ENCODE results near the gene MT3. TPM values are rescaled to one million over a fixed set of nuclear protein-coding genes. Genes with fewer than 3 reads are reported as not detected.

Gene MT3
- total RNA-seq, 1 experiment from 2014 or later, result 0.77 TPM

GRCh38 chr16:56564793-56565477 lies 24.4 kb upstream of the MT3 start, which contains the start of gene MT4 (continued):
- TF ChIP-seq AFF4 (CRISPR knock-in tag; IDR thresholded peaks at IDR 0.05; ENCODE audit: borderline replicate concordance) (no peak), ARID4B (CRISPR knock-in tag; IDR thresholded peaks at IDR 0.05; ENCODE audit: borderline replicate concordance) (no peak), NR2C2 (CRISPR knock-in tag; IDR thresholded peaks at IDR 0.05) (no peak), E2F1 (CRISPR knock-in tag; IDR thresholded peaks at IDR 0.05) (no peak), FOXP4 (CRISPR knock-in tag; IDR thresholded peaks at IDR 0.05) (no peak), CREM (CRISPR knock-in tag; IDR thresholded peaks at IDR 0.05) (no peak), TEAD4 (CRISPR knock-in tag; IDR thresholded peaks at IDR 0.05) (no peak), OVOL2 (CRISPR knock-in tag; IDR thresholded peaks at IDR 0.05; ENCODE audit: borderline replicate concordance) (no peak)

- CTCF ChIA-PET, result no interaction called here
- Mint-ChIP-seq H3K4me3 (no peak overlapping the region), H3K36me3 (no peaks in the 10 kb centered on the region), H3K9me3 (peaks cover 7% of the 10 kb centered on the region), H3K27me3 (ENCODE audit: low read depth) (peaks cover 5% of the 10 kb centered on the region), H3K4me1 (no peaks in the 10 kb centered on the region), H3K27ac (no peak overlapping the region)
- DNase-seq (ENCODE audit: low spot score), result no peak
- POLR2A ChIA-PET, result no interaction called here
- no peak for ATAC-seq
- TF ChIP-seq GABPB1 (CRISPR knock-in tag; IDR thresholded peaks at IDR 0.05), result no peak
- TF ChIP-seq ZNF263 (CRISPR knock-in tag; IDR thresholded peaks at IDR 0.05; ENCODE audit: low read depth), result no peak
- no peak for TF ChIP-seq NR2C2 (CRISPR knock-in tag; IDR thresholded peaks at IDR 0.05)
- TF ChIP-seq JAZF1 (CRISPR knock-in tag; IDR thresholded peaks at IDR 0.05), result no peak
- no peak for TF ChIP-seq ZNF317 (CRISPR knock-in tag; IDR thresholded peaks at IDR 0.05; ENCODE audit: borderline replicate concordance, low read depth)
- TF ChIP-seq ZNF219 (CRISPR knock-in tag; IDR thresholded peaks at IDR 0.05; ENCODE audit: borderline replicate concordance), result no peak
- no peak for TF ChIP-seq NFATC4 (CRISPR knock-in tag; IDR thresholded peaks at IDR 0.05)
- no peak for TF ChIP-seq EMX1 (CRISPR knock-in tag; IDR thresholded peaks at IDR 0.05)
- no peak for TF ChIP-seq HMGXB4 (CRISPR knock-in tag; IDR thresholded peaks at IDR 0.05)
- no peak for TF ChIP-seq ZNF396 (CRISPR knock-in tag; IDR thresholded peaks at IDR 0.05; ENCODE audit: borderline replicate concordance)
- TF ChIP-seq JUN (CRISPR knock-in tag; IDR thresholded peaks at IDR 0.05), result no peak
- no peak for TF ChIP-seq ZNF671 (CRISPR knock-in tag; IDR thresholded peaks at IDR 0.05)
- TF ChIP-seq ZBTB43 (CRISPR knock-in tag; IDR thresholded peaks at IDR 0.05), result no peak
- TF ChIP-seq MLX (CRISPR knock-in tag; IDR thresholded peaks at IDR 0.05), result no peak
Measured at GRCh38 chr16:56569971-56570370, 19.4 kb upstream of the MT3 start.
